KG1 (cell line): ENCODE data around the gene OR2H1.
"Not testable (repeated sequence)": the region's sequence is repeated elsewhere in the genome, so short reads cannot be mapped to it uniquely, and the experiment has no call there.

Experiments used
- DNase-seq: peaks from one replicate; lab custom pipeline; 2025; lab: John Stamatoyannopoulos, UW

OR2H1 gene

GRCh38 chr6:29456971-29457370 lies at the start of gene OR2H1, which contains the start of gene OR11A1:
Gene OR2H1, plus strand, starts transcription at chr6:29457155. Its CDS starts 4,615 bp downstream, at chr6:29461770.
Gene OR11A1, minus strand, starts transcription at chr6:29457071. Its CDS starts 29,430 bp downstream, at chr6:29427641.
- no peak for DNase-seq

GRCh38 chr6:29414588-29414987 lies 42.4 kb upstream of the OR2H1 start, which contains the start of gene OR12D1:
Gene OR12D1, plus strand, starts transcription at chr6:29414928.
- no peak for DNase-seq

- DNase-seq = no peak
Measured at GRCh38 chr6:29419516-29419915, 37.4 kb upstream of the OR2H1 start.

- no peak for DNase-seq
Measured at GRCh38 chr6:29424168-29424567, 32.8 kb upstream of the OR2H1 start.

- DNase-seq = no peak
Measured at GRCh38 chr6:29424575-29424974, 32.4 kb upstream of the OR2H1 start.

GRCh38 chr6:29425075-29425474 lies 31.9 kb upstream of the OR2H1 start:
- no peak for DNase-seq

GRCh38 chr6:29426654-29427053 lies 30.3 kb upstream of the OR2H1 start:
- DNase-seq = no peak

- not testable (repeated sequence) for DNase-seq
Measured at GRCh38 chr6:29436730-29437129, 20.2 kb upstream of the OR2H1 start.

- DNase-seq = no peak
Measured at GRCh38 chr6:29439006-29439405, 17.9 kb upstream of the OR2H1 start, which contains the start of gene OR10C1. Gene OR10C1, plus strand, starts transcription at chr6:29439306. Its CDS starts 710 bp downstream, at chr6:29440016.

- DNase-seq = no peak
Measured at GRCh38 chr6:29442719-29443118, 14.2 kb upstream of the OR2H1 start.

GRCh38 chr6:29444031-29444430 lies 12.9 kb upstream of the OR2H1 start:
- not testable (repeated sequence) for DNase-seq

- no peak for DNase-seq
Measured at GRCh38 chr6:29447670-29448069, 9.3 kb upstream of the OR2H1 start.

- DNase-seq = no peak
Measured at GRCh38 chr6:29451471-29452193, 5.3 kb upstream of the OR2H1 start.

GRCh38 chr6:29461021-29461814 lies 4.3 kb downstream of the OR2H1 start:
- DNase-seq = no peak

GRCh38 chr6:29462022-29462421 lies 5.1 kb downstream of the OR2H1 start:
- DNase-seq = no peak

GRCh38 chr6:29465279-29465678 lies 8.3 kb downstream of the OR2H1 start:
- DNase-seq = no peak

GRCh38 chr6:29465801-29466200 lies 8.8 kb downstream of the OR2H1 start:
- no peak for DNase-seq

- DNase-seq = no peak
Measured at GRCh38 chr6:29466241-29466640, 9.3 kb downstream of the OR2H1 start.

- DNase-seq = no peak
Measured at GRCh38 chr6:29474996-29475395, 18.0 kb downstream of the OR2H1 start.

GRCh38 chr6:29477923-29478450 lies 21.0 kb downstream of the OR2H1 start:
- DNase-seq = no peak

GRCh38 chr6:29478740-29479139 lies 21.8 kb downstream of the OR2H1 start:
- DNase-seq = no peak

- no peak for DNase-seq
Measured at GRCh38 chr6:29479560-29479959, 22.6 kb downstream of the OR2H1 start.

- no peak for DNase-seq
Measured at GRCh38 chr6:29483186-29483585, 26.2 kb downstream of the OR2H1 start.
